Body of pancreas (tissue), 4 donors: ENCODE measurements around the gene ZNF516.

Source experiments
- CTCF ChIP-seq, 7 experiments: fragments of 450-650 bp in 4 of 7; fragments of 200-600 bp in 3 of 7; sonication (generic) in 3 of 7; IDR thresholded peaks; one replicate each; pipeline ENCODE4 v1.5.1; 2016 to 2019; ENCODE audit warnings: antibody characterized with exemption in 7 of 7
- POLR2A ChIP-seq, 3 donors: fragments of 450-650 bp; IDR thresholded peaks; one replicate each; pipeline ENCODE4 v1.6.1; 2016; ENCODE audit warnings: antibody characterized with exemption in 3 of 3, mild to moderate bottlenecking in 2 of 3

DNA sequence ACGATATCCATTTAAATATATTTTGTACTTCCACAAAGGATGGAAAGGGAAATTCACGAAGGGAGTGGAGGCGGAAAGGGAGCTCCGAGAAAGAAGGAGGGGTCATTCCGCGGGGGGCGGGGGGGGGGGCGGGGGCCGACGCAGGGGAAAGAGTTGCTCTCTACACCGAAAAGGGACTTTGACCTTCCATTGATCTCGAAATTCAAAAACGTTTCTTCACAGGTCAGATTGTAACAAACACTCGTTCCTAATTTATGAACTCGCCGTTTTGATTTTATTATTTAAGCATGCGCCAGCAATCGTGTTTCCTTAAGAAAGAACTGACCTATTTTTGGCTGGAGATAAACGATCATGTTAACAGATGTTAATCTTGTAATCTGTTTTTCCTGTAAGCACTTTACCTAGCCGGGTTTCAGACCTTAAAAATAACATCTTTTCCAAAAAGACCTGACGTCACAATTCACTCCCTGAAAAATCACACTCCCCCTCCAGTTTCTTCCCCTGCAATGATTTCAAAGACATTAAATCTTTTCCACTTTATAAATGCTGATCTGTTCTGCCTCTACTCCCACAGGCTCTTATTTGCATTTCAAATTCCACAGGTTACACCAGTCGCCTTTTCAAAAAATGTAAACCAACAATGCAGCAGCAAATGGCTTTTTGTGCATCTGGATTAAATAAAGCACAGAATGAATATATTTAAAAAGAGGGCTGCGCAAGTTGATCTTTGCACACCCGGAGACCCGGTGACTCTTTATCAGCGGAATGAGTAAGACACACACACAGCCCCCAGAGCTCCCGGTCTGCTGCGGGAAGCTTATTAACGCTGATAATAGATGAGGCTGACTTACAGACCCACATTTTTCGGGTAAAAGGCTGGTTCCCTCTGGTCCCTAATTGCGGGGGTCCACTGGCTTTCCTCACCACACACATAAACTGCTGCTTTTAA lies 1.6 kb downstream of the ZNF516 start:
- TF ChIP-seq CTCF (IDR thresholded peaks at IDR 0.05) (no peak), POLR2A (IDR thresholded peaks at IDR 0.05) (no peak)
